Gastroesophageal sphincter (tissue), 3 donors: Measurements from ENCODE around the gene LPP.

Experiments used
- POLR2A ChIP-seq, 2 donors: fragments of 450-650 bp; IDR thresholded peaks; one replicate each; pipeline ENCODE4 v1.6.1; 2017; ENCODE audit warnings: antibody characterized with exemption in 2 of 2, mild to moderate bottlenecking in 2 of 2, moderate library complexity in 1 of 2
- POLR2AphosphoS5 ChIP-seq: sonication (generic); formaldehyde crosslinking; IDR thresholded peaks from one replicate; pipeline ENCODE4 v1.6.1; 2017; ENCODE audit warnings: antibody characterized with exemption
- TF ChIP-seq, protein P1 (sequence below), 4 experiments: fragments of 200-600 bp in 2 of 4; fragments of 450-650 bp in 2 of 4; sonication (generic) in 1 of 4; IDR thresholded peaks; one replicate each; pipeline ENCODE4 v1.5.1; 2017 to 2019; ENCODE audit warnings: antibody characterized with exemption in 4 of 4, mild to moderate bottlenecking in 2 of 4, moderate library complexity in 2 of 4

DNA sequence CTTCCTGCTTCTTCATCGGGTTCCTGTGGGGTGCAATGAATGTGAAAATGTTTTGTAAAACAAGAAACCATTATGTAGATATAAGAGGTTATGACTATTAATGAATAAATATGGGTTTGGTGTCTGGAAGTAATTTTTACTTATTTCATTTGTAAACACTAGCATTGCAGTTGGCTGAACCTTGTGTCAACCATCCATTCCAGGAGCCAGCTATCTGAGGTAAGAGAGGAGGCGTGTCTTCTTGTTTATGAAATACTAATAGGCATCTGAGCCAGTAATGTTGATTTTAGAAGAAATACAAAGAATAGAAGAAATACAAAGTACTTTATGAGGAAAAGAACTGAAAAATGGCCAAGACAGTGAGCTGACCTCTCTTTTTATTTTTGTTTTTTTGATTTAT lies 187.5 kb downstream of the LPP start:
- TF ChIP-seq POLR2AphosphoS5: no peak
- TF ChIP-seq, protein P1, sequence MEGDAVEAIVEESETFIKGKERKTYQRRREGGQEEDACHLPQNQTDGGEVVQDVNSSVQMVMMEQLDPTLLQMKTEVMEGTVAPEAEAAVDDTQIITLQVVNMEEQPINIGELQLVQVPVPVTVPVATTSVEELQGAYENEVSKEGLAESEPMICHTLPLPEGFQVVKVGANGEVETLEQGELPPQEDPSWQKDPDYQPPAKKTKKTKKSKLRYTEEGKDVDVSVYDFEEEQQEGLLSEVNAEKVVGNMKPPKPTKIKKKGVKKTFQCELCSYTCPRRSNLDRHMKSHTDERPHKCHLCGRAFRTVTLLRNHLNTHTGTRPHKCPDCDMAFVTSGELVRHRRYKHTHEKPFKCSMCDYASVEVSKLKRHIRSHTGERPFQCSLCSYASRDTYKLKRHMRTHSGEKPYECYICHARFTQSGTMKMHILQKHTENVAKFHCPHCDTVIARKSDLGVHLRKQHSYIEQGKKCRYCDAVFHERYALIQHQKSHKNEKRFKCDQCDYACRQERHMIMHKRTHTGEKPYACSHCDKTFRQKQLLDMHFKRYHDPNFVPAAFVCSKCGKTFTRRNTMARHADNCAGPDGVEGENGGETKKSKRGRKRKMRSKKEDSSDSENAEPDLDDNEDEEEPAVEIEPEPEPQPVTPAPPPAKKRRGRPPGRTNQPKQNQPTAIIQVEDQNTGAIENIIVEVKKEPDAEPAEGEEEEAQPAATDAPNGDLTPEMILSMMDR (IDR thresholded peaks at IDR 0.05): no peak
- TF ChIP-seq POLR2A (IDR thresholded peaks at IDR 0.05): no peak
